Hippocampal formation (tissue), 2 donors: Measurements from ENCODE around the gene TMEM213.

Source experiments
- DNase-seq, 2 donors: peaks; one replicate each; lab custom pipeline; 2025; lab: John Stamatoyannopoulos, UW

TMEM213 gene

DNA sequence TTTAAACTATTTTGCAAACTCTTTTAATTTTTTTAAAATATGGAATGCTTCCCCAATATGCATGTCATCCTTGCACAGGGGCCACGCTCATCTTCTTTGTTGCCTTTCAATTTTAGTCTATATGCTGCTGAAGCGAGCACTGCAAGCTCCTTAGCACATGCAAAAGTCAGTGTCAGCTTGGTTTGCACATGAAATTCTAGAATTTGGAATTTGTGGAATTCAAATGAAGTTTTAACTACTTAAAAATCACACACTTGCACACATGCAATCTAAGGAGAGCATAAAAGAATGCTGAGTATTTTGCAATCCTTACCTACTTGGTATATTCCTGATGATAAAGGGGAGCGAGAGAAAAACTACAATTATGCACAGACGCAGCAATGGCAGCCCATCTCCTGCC is 78.5 kb downstream of the TMEM213 start:
- no peak for DNase-seq

DNA sequence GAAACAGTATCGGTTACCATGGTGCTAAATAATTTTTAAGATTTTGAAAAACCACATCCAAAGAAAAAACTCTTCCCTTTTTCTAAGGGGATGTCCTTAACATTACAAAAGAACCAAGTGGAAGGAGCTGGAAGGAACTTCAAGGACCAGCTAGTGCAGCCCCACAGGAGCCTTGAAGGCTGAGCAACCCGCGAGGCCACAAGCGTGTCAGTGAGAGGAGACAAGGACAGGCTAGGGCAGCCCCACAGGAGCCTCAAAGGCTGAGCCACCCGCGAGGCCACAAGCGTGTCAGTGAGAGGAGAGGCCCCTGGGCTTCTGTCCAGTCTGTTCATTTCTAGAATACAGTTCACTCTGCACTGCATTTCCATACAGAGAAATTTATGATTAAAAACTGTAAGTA is 80.3 kb downstream of the TMEM213 start:
- DNase-seq = no peak

DNA sequence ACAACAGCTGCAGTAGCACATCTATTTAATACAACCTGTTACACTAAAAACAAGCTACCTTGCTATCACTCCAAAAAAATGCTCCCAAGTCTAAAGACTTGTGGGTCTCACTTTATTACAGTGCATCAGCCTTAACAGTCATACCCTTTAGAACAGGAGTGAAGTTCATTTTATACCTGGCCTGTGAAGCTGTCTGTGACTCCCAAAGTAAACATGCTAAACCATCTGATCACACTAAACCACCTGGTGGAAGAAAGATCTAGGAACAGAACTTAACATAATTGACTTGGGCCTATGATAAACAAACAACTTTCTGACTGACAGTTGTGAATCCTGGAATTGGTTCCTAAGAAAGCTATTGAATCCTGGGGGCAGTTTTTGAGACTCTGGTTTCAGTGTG is 81.1 kb downstream of the TMEM213 start:
- no peak for DNase-seq

DNA sequence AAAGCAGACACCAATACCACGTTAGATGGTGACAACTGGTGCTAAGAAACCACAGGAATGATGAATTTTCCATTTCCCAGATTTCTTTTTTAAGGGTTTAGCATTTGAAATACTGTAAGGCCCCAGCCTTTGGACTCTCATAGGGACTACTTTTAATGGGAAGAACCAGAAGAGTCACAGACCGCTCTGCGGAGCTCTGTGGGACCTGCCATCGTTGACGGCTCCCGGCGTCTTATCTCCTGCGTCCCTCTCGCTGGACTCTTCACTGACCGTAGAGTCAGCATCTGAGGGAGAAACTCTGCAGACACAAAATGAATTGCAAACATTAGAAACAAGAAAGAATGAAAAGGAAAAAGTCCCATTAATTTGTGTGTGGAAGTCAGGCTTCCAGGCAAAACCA is 81.6 kb downstream of the TMEM213 start:
- no peak for DNase-seq

DNA sequence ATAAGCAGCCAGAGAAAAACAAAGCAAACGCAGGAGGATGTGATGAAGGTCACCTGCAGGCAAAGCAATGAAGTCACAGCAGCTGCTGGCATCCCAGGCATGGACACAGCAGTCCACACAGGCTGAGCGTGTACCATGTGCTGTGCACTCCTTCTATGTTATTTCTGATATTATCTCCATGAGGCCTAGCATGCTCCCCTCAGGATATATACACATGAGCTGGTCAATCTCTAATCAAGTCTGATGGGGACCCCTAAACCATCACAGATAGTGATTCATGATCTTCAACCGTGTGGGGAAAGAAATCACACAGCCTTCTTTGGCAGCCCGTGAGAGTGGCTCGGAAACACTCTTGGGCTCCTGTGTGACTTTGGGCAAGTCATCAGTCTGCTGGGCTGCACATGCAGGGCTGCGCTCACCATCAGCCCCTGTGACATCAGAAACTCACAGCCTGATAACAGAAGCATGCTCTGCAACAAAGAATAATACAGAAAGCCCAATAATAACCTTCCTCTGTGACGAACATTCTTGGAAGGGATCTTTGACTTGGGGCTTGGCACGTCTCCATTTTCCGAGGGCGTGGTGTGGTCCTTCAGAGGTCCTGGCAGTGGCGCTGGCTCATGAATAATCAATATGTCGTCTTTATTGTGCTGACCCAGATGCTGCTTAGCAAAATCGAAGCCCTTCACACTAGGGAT is 83.2 kb downstream of the TMEM213 start:
- DNase-seq = no peak

DNA sequence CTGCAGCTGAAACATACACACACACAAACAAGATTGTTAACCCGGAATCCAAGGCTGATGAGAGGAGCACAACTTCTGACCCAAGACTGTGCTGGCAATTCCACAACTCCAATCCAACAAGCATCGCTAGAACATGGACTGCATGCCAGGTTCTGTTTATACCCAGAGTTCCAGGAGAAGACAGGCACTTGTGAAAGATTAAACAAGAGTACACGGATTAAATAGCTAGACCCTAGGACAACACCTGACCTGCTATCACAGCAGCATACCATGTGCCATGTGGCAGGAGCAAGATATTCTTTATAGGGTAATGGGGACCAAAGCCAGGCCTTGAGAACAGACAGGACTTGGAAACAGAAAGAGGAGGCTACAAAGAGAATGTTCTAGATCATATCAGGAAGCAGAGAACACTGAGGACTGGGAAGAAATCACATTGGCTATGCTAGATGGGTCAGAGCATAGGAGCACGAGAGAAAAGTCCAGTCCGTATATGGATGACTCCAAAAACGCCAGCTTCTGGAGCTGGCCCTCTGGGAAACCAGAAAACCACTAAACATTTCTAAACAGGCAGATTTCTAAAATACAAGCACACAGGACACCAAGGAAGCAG is 83.9 kb downstream of the TMEM213 start:
- no peak for DNase-seq

DNA sequence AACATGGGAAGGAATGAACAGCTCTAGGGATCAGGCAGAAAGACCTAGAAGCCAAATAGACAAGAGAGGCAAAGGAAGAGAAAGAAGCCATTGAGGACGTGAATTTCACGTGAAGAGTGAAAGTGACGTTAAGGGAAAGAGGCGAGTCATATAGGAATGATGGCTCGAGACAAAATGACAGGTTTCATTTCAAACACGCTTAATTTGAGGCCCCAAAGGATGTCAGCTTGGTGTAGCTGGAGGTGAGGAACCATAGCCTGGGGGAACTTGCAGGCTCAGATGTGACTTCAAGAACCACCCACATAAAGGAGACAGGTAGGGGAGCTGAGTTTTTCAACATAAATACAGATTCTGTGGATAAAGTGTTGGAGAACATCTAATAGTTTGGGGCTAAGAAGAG is 84.5 kb downstream of the TMEM213 start:
- DNase-seq = no peak

DNA sequence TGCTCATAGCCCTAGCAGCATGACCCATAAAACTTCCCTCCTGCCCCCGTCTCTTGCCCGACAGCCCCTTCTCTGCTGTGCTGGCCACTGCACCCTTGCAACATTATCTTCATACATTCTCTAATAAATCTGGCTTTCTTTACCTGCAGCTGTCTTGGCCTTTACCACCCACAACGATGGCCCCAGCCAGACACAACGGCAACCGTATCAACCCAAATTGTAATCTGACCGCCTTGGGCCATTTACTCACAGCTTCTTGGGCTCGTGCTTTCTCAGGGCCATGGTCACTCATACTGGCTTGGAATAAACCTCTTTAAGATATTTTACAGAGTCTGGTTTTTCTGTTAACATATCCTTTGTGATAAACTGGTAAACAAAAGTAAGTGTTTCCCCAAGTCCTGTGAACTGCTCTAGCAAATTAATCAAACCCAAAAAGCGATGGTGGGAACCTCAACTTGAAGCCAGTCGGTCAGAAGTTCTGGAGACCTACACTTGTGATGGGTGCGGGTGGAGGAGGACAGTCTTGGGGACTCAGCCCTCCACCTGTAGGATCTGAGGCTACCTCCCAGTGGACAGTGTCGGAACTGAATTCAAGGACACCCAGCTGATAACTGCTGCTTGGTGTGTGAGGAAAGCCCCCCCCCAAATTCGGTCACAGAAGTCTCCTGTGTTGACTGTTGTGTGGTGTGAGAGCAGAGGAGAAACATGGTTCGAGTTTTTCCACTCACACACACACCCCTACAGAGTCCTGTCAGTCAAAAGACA is 87.8 kb downstream of the TMEM213 start:
- DNase-seq = no peak

DNA sequence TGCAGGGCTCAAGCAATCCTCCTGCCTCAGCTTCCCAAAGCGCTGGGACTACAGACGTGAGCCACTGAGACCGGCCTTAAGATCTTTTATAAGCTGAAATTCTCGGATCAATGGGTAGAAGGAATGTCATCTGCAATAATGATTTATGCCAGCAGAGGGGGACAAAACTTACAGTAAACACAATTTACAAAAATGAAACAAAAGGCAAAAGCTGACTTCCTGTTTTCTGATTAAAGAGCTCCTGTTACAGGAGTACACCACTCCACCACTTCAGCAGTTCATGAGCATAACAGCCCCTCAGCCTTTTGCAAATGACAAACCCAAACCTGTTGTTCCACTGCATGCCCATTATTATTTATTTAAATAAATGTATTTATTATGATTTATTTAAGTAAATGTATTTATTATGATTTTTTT is 88.7 kb downstream of the TMEM213 start:
- DNase-seq = peak in 1 of 2 donors; percentile 19

DNA sequence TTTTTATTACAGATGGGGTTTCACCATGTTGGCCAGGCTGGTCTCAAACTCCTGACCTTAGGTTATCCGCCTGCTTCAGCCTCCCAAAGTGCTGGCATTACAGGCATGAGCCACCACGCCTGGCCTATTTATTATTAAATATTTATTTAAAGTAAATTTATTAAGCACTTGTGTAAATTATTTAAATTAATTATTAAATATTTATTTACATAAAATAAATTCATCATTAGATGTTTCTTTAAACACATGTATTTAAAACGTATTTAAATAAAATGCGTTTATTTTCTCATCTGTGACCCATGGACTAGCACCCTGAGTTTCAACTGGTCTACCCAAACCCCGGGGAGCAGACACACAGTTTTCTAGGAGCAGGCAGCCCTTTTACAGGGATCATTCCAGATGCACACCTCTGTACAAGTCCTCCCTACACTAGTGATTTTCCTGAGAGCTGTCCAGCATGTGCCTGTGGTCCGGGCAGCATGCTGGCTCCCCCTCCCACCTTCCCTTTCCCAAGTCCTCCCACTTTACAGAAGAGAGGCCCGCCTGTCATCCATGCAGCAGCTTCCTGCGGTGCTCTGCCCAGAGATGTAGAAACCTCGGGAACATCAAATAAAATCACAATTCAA is 89.4 kb downstream of the TMEM213 start:
- no peak for DNase-seq
